Right lung (tissue), 5 donors: Measurements from ENCODE around the gene PCGF1. TPM values are rescaled to one million over a fixed set of nuclear protein-coding genes. Genes with fewer than 3 reads are reported as not detected.
"Not testable (repeated sequence)": the region's sequence is repeated elsewhere in the genome, so short reads cannot be mapped to it uniquely, and the experiment has no call there.

Source experiments
- DNase-seq, 2 donors: peaks; one replicate each; pipeline ENCODE4 v3.0.0-alpha.2; 2013
- polyA plus RNA-seq, 5 donors: library from polyadenylated mRNA; unstranded; fragments of 120-200 nt; gene quantifications; one replicate each; pipeline versions ENCODE4 v1.2.1 to v1.2.3, GENCODE V29; 2013; ENCODE audit warnings: inconsistent platforms in 1 of 5, low replicate concordance in 1 of 5; ENCODE audit not compliant: insufficient read length in 5 of 5, insufficient read depth in 1 of 5

Gene PCGF1
- polyA plus RNA-seq, 5 donors = 20.6 to 28.2 (median 26.1) TPM

DNA sequence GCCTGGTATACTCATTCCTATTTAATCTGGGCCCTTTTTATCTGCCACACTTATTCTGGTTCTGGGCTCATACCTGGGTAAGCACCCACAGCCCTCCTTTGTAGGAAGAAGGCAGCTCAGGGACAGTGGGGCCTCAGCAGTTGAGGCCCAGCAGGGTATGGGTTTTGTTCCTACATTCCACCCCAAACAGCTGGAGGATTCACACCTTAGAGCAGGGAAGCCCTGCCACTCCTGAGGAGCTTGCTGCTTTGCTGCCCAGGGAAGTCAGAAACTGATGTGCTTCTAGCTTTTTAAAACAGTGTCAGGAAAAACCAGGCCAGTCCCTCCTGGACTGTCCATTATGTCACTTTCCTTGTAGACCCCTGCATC lies 6.9 kb downstream of the PCGF1 start:
- no peak for DNase-seq

DNA sequence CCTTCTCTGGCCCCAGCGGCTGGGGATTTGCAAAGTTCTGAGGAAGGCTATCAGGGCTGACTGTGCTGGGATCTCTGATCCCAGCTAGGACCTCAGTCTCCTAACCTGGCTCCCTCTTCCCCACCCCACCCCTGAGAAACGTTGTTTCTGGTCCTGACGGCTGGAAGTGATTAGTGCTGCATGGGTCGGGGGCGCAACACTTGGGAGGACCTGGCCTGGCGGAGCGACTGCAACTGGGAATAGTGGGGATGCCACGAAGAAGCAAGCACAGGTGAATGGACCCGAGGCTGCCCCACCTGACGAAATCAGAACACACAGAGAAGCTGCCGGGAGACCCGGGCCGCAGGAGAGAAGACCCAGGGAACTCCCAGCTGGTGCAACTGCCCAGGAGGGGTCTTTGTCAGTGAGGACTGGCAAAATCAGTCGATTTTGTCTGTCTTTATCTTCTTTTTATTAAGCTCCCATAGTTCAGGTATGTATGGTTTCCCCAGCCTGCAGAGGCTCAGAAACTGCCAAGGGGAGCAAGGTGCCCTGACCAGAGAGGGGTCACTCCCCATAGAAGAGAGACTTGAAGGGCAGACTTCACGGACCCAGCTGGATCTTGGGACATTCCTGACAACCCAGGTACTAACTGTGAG lies 7.4 kb downstream of the PCGF1 start:
- no peak for DNase-seq

DNA sequence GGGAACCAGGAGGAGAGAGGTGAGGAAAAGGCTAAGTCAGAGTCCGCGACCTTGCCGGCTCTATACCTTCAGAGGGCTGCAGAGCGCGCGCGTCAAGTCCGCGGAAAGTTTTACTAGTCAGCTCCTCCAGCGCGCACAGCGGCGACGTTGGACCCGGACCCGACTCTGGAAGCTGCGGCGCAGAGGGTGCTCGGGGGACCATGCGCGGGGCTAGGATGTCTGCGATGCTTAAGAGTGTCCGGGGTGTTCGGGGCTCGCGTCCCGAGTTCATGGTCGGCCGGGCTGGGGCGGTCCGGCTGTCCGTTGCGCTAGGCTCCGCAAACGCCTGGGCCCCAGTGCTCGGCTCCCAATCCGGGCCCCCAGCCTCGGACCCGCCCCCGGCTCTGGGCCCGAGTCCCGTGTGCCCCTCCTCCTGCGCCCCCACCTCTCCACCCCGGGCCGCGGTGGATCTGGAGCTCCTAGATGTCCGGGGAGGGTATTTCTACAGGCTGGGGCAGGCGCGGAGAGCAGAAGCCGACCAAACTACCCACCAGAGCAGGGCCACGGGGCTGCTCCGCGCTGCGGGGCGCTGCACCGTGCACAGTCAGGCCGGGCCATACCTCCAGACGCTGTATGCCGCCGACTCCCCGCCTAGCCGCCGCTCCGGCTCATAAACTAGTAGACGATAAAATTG lies 8.1 kb downstream of the PCGF1 start, which contains the start of gene LBX2:
Gene LBX2 (minus strand): TSS at position 337 of the 673 bp plus-strand sequence. CDS start 66 bp downstream, at position 271.
- no peak for DNase-seq

DNA sequence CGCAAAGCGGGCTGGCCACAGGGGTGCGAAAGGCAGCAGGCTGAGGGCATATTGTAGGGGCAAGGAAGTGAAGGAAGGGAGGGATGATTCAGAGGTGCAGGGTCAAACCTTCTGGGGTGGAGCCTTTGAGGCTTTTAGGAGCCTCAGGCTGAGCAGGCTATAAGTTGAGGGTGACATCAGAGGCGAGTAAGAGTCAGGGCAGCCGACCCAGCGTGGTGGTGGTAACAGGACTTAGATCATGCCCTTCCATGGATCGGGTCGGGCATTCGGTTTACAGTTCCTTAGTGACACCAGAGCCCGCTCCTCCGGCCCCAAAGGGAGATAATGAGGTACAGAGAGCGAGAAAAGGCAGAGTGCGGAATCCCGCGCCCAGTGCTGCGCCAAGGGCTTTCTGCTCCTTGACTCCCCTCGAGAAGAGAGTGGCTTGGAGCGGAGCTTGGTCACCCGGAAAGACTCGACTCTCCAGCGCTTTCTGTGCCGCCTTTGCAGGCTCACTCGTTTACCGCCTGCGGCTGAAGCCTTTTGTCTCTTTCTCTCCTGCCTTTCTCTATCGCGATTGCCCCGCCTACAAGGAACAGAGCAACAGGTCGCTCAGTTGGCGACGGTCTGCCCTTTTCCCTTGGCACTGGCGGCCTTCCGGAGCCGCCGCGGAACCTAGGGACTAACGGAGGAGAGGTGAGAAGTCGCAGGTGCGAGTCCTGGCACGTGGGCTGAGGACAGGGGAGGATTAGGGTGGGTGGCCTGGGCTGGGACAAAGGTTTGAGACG lies 8.8 kb downstream of the PCGF1 start:
- no peak for DNase-seq

DNA sequence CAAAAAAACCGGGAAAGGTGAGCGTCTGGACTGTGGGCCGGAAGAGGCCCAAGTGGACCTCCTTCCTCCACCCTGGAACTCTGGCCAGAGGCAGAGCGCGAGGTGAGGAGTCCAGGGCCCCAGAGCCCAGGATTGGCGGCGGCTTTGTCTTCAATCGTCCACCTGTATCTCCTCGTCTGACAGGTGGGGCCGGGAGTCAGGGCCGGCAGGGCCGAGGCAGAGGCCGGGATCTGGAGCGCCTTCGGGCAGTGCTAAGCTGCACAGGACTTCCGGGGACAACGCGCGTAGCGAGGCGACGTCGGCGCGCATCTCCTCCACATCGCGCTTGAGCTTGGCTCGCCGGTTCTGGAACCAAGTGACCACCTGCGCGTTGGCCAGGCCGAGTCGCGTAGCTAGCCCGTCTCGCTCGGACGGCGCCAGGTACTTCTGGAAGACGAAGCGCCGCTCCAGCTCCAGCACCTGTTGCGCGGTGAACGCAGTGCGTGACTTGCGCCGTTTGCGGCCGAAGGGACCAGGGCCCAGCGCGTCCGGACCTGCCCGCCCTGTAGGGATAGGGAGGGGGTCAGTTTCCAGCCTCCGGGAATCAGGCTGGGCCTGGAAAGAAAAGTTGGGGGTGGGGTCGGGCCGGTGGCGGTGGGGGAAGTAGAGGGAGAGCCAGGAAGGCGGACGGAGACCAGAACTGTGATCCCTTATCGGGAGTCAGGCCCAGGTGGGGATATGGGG lies 9.6 kb downstream of the PCGF1 start:
- no peak for DNase-seq

DNA sequence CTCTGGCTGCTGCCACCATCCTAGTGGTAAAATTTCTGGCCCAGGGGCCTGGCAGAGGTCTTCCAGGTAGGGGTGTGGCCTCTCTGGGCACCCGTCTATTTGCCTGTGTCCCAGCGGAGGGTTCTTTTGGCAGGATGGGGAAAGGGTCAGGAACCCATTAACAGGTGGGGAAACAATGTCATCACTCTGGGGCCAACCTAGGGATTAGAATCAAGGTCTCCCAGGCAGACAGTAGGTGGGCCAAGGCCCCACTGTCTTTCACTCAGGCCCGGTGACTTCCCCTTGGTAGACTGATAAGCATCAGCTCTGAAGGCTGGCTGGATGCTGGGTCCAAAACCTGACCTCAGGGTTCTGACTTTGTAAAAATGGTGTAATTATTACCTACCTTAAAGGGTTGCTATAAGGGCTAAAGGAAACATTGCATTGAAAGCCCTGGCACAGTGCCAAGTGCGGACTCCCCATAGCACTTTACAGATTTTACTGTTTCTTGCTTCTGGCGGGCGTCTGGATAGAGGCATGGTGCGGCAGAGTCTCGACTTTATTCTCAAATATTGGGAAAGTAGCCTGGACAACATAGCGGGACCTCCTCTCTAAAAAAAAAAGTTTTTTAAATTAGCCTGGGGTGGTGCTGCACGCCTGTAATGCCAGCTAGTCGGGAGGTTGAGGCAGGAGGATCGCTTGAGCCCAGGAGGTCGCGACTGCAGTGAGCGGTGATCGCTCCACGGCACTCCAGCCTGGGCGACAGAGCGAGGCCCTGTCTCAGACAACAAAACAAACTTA lies 10.3 kb downstream of the PCGF1 start:
- no peak for DNase-seq

DNA sequence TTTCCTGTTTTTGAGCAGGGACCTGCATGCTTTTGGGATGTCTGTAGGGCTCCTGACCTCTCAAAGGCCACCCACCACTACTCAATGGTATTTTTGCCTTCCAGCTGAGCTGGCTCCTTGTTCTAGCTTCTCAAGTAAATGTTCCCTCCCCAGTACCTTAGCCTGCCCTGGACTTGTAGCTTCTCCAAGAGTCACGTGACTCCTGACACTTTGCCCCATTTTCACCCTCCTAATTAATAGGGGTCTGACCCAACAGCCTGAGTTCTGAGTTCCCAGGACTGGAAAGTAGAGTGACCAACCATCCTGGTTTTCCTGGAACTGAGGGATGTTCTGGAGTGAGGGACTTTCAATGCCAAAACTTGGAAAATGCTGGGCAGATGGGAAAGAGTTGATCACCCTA lies 12.1 kb downstream of the PCGF1 start:
- DNase-seq = no peak

DNA sequence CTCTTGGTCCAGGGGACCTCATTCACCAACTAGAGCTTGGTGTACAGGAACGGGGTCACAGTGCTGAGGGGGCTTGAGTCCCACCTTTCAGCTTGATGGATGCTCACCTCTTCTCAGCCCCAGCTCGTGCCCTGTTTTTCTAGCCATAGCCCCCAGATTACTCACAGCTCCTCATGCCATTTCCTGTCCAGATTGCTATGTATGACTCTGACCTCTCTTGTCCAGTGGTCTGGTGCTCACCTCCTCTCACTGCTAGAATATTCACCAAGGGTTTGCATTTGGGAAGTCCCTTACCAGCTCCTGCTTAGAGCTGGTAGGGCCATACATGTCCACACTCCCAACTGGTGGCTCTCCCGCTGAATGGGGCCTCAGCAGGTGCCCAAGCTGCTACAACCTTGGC lies 13.9 kb downstream of the PCGF1 start:
- DNase-seq = no peak

DNA sequence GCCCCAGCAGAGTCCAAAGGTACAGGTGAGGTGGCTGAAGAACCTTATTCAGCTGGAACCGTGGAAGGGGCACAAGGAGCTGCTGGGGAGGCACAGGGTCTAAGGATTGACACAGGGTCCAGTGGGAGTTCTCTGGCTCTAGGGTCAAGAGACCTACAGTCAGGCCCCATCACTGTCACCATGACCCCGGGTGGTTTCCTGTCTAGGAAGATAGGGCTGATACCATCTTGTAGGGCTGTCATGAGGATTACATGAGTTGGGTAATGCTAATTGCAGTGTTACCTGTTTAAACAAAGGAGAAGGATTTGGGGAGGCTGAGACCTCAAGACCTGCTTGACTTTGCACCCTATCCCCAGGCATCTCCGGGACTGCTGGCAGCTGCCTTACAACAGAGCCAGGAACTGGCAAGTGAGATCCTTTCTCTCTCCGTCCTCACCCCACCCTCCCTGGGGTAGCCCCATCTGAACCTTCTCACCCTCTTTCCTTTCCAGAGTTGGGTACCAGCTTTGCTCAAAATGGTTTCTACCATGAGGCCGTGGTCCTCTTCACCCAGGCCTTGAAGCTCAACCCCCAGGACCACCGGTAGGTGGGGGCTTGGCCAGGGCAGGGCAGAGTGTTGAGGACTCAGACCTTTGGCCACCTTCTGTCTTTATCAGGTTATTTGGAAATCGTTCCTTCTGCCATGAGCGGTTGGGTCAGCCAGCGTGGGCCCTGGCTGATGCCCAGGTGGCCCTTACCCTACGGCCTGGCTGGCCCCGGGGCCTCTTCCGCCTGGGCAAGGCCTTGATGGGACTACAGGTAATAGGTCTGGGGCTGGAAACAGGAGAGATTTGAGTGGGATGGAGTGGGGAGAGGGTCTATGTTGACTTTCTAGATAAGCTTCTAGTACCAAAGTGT lies 15.6 kb downstream of the PCGF1 start:
- no peak for DNase-seq

DNA sequence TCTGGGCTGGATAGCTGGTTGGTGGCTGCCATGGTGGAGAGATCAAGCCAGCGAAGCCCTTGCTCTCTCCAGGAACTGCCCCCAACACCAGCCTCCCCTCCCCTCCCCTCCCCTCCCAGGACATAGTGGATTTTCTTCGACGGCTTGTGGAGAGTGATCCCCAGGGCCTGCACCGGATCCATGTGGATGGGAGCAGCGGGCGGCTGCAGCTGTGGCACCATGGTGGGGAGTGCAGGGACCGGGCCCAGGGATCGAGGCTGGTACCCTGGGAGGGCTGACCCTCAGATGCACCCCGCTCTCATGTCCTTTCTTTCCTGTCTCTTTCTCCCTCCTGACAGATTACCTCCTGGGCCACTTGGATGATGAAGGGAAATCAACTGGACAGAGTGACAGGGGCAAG lies 17.6 kb downstream of the PCGF1 start:
- DNase-seq = no peak

DNA sequence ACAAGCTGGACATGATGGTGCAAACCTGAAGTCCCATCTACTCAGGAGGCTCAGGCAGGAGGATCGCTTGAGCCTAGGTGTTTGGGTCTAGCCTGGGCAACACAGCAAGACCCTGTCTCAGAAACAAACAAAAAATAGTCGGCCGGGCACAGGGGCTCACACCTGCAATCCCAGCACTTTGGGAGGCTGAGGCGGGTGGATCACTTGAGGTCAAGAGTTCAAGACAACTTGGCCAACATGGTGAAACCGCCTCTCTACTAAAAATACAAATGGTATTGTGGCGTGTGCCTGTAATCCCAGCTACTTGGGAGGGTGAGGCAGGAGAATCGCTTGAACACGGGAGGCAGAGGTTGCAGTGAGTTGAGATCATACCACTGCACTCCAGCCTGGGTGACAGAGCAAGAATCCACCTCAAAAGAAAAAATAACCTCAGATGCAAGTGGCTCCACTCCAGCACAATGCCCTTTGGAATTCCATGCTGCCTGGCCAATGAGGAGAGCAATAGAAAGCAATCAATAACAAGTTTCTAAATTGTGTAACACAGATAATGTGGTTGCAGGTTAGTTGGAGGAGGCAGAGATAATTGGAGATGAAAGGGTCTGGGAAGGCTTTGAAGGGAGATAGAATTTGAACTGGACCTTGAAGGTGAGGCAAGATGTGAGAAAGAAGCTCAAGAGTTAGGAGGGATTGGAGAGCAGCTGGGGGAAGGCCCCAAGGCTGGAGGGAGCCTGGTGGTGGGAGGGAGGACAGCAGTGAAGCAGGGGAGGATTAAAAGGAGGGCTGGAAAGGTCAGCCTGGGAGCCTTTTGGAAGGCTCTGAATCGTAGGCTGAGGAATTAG lies 18.6 kb downstream of the PCGF1 start:
- no peak for DNase-seq

DNA sequence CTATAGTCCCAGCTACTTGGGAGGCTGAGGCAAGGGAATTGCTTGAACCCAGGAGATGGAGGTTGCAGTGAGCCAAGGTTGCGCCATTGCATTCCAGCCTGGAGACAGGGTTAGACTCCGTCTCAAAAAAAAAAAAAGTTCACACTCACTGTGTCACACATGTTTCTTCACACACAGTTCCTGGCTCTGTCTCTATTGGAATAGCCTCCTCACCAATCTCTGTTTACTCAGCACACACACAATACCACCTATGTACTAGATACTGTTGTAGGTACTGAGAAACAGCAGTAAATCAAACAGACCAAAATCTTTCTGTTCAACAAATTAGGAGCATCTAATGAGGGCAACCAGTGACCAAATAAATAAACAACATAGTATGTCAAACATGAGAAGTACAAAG lies 21.4 kb downstream of the PCGF1 start:
- DNase-seq = no peak

DNA sequence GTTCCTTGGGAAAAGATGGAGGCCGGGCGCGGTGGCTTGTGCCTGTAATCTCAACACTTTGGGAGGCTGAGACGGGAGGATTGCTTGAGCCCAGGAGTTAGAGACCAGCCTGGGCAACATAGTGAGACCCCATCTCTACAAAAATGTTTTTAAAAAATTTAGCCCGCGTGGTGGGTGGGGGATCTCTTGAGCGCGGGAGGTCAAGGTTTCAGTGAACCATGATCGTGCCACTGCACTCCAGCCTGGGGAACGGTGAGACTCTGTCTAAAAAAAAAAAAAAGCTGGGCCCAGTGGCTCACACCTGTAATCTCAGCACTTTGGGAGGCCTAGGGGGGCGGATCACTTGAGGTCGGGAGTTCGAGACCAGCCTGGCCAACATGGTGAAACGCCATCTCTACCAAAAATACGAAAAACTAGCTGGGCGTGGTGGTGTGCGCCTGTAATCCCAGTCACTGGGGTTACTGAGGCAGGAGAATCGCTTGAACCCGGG lies 23.8 kb downstream of the PCGF1 start:
- DNase-seq = not testable (repeated sequence)

DNA sequence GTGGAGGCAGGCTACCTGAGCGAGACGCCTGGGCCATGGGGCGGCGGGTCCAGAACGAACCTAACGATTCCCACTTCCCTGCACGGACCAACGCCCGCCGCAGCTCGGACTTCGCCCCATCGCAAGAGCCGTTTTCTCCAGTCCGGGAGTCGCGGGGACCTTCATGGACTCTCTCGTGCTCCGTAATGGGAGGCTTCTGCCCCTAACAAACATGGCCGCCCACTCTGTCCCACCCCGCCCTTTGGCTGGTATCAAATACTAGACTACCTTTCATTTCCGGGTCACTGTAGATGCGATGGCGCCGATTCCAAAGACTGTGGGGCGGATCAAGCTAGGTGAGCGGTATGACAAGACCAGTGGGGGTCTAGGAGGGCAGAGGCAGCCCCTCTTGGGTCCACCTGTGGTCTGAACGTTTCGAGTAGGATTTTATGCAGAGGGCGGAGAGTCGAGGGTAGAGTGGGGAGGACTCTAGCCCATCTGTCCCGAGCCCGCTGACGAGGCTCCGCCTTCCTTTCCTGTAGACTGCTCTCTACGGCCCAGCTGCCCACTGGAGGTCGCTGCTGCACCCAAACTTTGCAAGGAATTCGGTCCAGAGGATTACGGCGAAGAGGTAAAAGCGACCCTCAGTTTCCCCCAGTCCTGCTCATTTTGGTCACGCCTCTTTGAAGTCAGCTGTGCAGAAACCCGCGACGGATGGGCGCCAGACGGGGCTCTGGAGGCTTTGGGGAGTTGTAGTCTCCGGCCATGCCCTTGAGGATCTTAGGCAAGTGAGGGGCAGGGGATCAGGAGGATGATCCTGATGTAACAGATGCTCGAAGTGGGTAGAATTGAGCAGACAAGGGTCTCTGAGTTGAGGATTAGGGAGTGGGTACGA lies 24.5 kb downstream of the PCGF1 start, which contains the start of the genes CCDC142 and TTC31:
Gene CCDC142 (minus strand): TSS at position 198 of the 874 bp plus-strand sequence. CDS start 161 bp downstream, at position 37.
Gene TTC31 (plus strand): TSS at position 281 of the 874 bp plus-strand sequence. CDS start 15 bp downstream, at position 296.
- DNase-seq = peak; percentile 96 to 97

DNA sequence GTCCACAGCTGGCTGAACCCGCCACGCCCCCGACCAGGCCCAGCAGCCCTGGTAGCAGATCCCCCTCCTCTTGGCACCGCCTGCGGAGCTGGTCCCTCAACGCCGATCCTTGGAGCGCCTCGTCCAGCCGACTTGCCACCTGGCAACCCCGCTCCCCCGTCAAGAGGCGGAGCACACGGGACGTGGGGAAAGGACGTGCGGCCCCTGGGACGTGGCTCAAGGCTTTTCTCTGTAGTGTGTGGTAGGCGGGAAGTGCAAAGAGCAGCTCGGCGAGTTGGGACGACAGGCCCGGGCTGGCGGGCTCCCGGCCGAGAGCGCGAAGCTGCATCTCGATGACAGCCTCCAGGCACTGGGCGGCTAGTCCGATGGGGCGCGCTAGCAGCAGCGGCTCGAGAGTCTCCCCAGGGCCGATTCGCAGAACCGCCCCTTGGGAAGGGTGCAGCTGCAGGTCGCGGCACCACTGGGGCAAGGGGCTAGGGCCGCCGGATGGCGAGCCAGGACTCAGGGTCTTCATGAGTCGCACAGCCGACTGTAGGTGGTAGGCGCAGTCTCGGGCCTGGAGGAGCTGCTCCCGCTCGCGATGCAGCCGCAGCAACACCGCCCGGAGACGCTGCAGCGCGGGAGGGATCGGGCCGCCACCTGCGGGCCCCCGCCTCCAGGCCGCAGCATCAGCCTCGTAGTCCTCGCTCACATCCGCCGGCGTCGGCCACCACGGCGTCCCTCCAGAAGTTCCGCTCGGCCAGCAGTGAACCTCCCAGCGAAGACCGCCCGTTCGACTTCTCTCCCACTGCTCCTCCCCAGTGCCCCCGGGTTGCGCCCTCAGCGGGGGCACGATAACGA lies 25.3 kb downstream of the PCGF1 start:
- no peak for DNase-seq

DNA sequence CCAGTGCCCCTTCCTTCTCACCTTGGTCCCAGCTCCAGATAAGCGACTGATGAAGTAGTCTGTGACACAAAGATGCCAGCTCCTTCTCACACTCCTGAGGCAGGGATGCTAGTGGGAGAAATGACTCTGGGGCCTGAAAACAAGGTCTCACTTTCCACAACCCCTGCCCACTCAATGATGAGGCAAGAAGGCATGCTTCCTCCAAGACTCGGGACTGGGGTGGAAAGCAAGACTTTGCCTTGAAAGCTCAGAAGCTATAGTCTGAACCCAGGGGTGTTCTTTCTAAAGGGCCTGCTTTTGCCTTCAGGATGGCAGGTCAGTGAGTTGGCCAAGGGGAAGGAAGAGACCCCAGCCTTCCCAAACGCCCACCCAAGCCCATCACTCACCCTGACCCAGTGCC lies 26.1 kb downstream of the PCGF1 start:
- no peak for DNase-seq

DNA sequence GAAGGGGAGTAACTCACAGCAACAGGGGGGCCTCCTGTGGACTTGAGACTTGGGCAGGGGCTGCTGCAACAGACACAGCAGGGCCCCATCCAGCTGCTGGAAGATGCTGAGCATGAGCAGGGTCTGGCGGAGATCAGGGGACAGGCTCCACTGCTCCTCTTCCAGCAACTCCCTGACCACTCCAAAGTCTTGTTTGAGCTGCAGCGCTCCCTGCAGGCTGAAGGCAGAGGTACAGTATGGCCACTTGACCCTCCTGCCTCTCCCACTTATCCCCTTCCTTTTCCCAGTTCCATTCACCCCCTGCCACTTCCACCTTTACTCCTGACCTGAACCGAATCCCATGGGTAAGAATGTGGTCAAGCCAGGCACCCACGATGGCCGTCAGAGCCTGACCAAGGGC lies 32.6 kb downstream of the PCGF1 start:
- DNase-seq = no peak
